Suprapubic skin (tissue), 4 donors: Measurements from ENCODE around the gene C8B. TPM values are rescaled to one million over a fixed set of nuclear protein-coding genes. Genes with fewer than 3 reads are reported as not detected.

Experiments
- DNase-seq, 2 donors: peaks; one replicate each; pipeline ENCODE4 v3.0.0-alpha.2; 2019; ENCODE audit warnings: low spot score in 2 of 2
- H3K27ac ChIP-seq: fragments of 200-600 bp; sonication (generic); one replicate; pipeline ENCODE4 v1.5.1; 2019
- H3K27me3 ChIP-seq: fragments of 200-600 bp; sonication (generic); one replicate; pipeline ENCODE4 v1.5.1; 2019
- H3K36me3 ChIP-seq: fragments of 200-600 bp; sonication (generic); one replicate; pipeline ENCODE4 v1.5.1; 2019
- H3K4me1 ChIP-seq: fragments of 200-600 bp; sonication (generic); one replicate; pipeline ENCODE4 v1.5.1; 2019
- H3K4me3 ChIP-seq: fragments of 200-600 bp; sonication (generic); one replicate; pipeline ENCODE4 v1.5.1; 2019; ENCODE audit warnings: mild to moderate bottlenecking
- H3K9me3 ChIP-seq: fragments of 200-600 bp; sonication (generic); one replicate; pipeline ENCODE4 v1.5.1; 2019
- EP300 ChIP-seq: sonication (generic); formaldehyde crosslinking; IDR thresholded peaks from one replicate; pipeline ENCODE4 v1.6.1; 2017; ENCODE audit warnings: antibody characterized with exemption
- POLR2A ChIP-seq, 2 donors: fragments of 450-650 bp; IDR thresholded peaks; one replicate each; pipeline ENCODE4 v1.6.1; 2017; ENCODE audit warnings: antibody characterized with exemption in 2 of 2, mild to moderate bottlenecking in 2 of 2, moderate library complexity in 2 of 2
- POLR2AphosphoS5 ChIP-seq, 3 donors: sonication (generic); formaldehyde crosslinking; IDR thresholded peaks; one replicate each; pipeline ENCODE4 v1.6.1; 2017; ENCODE audit warnings: antibody characterized with exemption in 3 of 3
- WGBS: methylation state at CpG from one replicate; pipeline ENCODE4 v1.1.5; 2018; 5-methylcytosine and 5-hydroxymethylcytosine counted together
- total RNA-seq, 4 donors: library from RNA; depleted of rRNA; stranded (reverse); fragments of >200 nt; gene quantifications; one replicate each; pipeline ENCODE4 v1.1.0, GENCODE V29; 2016
- TF ChIP-seq, protein P1 (sequence below), 2 donors: fragments of 200-600 bp in 1 of 2; fragments of 450-650 bp in 1 of 2; sonication (generic) in 1 of 2; IDR thresholded peaks; one replicate each; pipeline ENCODE4 v1.5.1; 2016 to 2019; ENCODE audit warnings: antibody characterized with exemption in 2 of 2, mild to moderate bottlenecking in 1 of 2, moderate library complexity in 1 of 2

Gene C8B
- total RNA-seq, 4 donors from 2014 or later = not detected

DNA sequence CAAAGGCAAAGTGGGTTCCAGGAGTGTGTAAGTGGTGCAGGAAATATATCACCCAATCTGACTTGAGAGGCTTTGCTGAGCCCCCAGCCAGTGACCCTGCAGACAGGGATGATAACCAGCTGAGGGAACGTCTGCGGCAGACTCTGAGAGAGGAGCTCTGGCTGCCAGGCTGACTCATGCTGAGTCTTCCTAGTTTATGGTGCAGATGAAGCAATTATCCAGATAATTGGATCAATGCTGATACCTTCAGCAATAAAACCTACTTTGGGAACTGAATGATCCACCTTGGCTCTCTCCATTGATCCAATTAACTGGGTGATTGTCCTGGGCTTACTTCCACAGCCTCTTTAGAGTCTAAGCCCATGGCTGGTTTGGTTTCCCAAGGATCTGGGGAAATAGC, 7.3 kb downstream of the C8B start:
- H3K36me3 ChIP-seq = no peaks in the 10 kb centered on the region
- H3K4me3 ChIP-seq = no peak overlapping the region
- no peaks in the 10 kb centered on the region for H3K4me1 ChIP-seq
- H3K27me3 ChIP-seq = no peaks in the 10 kb centered on the region
- H3K27ac ChIP-seq = no peak overlapping the region
- no peak for TF ChIP-seq EP300
- TF ChIP-seq, protein P1, sequence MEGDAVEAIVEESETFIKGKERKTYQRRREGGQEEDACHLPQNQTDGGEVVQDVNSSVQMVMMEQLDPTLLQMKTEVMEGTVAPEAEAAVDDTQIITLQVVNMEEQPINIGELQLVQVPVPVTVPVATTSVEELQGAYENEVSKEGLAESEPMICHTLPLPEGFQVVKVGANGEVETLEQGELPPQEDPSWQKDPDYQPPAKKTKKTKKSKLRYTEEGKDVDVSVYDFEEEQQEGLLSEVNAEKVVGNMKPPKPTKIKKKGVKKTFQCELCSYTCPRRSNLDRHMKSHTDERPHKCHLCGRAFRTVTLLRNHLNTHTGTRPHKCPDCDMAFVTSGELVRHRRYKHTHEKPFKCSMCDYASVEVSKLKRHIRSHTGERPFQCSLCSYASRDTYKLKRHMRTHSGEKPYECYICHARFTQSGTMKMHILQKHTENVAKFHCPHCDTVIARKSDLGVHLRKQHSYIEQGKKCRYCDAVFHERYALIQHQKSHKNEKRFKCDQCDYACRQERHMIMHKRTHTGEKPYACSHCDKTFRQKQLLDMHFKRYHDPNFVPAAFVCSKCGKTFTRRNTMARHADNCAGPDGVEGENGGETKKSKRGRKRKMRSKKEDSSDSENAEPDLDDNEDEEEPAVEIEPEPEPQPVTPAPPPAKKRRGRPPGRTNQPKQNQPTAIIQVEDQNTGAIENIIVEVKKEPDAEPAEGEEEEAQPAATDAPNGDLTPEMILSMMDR (IDR thresholded peaks at IDR 0.05) = no peak
- 21% methylated on average over 2 of the region's 2 CpGs for whole genome bisulfite sequencing
- DNase-seq = no peak
- no peaks in the 10 kb centered on the region for H3K9me3 ChIP-seq

DNA sequence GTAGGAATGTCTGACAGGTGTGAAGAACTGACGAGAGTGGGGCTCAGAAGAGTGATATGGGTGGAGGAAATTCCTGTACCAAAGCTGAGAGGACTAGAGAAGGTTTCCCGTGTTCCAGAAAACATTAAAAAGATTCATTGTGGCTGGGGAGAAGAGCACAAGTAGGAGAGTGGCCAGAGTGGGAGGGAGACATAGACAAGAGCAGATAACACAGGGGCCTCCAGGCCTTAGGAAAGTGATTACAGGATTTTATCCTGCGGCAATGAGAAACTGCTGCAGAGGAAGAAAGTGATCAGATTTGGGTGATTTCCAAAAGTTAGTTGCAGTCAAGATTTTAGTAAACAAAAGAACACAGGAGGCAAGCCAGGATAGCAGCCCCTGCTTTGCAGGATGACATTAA, 7.9 kb downstream of the C8B start:
- Histone ChIP-seq H3K27me3 (no peaks in the 10 kb centered on the region), H3K4me1 (no peaks in the 10 kb centered on the region), H3K9me3 (no peaks in the 10 kb centered on the region), H3K36me3 (no peaks in the 10 kb centered on the region), H3K27ac (no peak overlapping the region), H3K4me3 (no peak overlapping the region)
- DNase-seq = no peak
- whole genome bisulfite sequencing = 39% methylated on average over 3 of the region's 3 CpGs
- TF ChIP-seq POLR2A (IDR thresholded peaks at IDR 0.05) (no peak), EP300 (no peak), POLR2AphosphoS5 (IDR thresholded peaks at IDR 0.05) (no peak)
- TF ChIP-seq, protein P1 (IDR thresholded peaks at IDR 0.05) = no peak

DNA sequence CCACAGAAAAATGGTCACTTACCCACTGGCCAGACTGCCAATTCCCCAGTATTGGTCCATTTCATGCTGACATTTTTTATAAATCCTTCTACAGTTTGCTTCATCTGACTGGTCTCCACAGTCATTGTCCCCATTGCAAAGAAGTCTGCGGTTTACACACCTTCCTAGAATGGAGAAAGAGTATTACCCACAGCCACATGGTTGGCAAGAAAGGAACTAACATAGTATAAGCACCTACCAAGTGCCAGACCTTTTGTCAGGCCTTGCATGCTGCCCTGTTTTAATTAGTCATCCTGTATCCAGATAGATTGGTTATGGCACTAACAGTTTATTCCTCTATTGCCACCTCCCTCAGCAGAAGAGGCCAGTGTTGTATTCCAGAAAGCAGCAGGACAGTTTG, 11.2 kb downstream of the C8B start:
- Histone ChIP-seq H3K4me3 (no peak overlapping the region), H3K27ac (no peak overlapping the region), H3K4me1 (no peaks in the 10 kb centered on the region), H3K36me3 (no peaks in the 10 kb centered on the region), H3K9me3 (no peaks in the 10 kb centered on the region), H3K27me3 (no peaks in the 10 kb centered on the region)
- no peak for DNase-seq
- 92% methylated on average over 1 of the region's 1 CpG for WGBS
- TF ChIP-seq EP300 = no peak
- no peak for TF ChIP-seq POLR2A (IDR thresholded peaks at IDR 0.05)
- TF ChIP-seq POLR2AphosphoS5 (IDR thresholded peaks at IDR 0.05) = no peak
- TF ChIP-seq, protein P1 (IDR thresholded peaks at IDR 0.05) = no peak

DNA sequence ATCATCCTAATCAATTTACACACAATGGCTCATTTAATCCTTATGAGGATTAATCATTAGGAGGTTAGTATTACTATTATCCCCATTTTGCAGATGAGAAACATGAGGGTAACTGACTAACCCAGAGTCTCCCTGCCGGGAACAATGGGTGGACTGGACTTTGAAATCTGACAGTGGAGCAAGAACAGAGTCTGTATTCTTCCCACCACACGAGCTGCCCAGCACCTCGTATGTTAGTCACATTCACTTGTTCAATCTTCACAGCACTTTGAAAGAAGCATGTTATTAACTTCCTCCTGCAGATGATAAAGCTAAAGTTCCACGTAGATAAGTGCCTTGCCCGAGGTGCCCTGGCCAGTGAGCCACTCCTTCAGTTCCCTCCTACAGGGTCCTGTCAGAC, 12.4 kb downstream of the C8B start:
- TF ChIP-seq POLR2A (IDR thresholded peaks at IDR 0.05) (no peak), EP300 (no peak), POLR2AphosphoS5 (IDR thresholded peaks at IDR 0.05) (no peak)
- TF ChIP-seq, protein P1 (IDR thresholded peaks at IDR 0.05) = no peak
- Histone ChIP-seq H3K27ac (no peak overlapping the region), H3K4me3 (no peak overlapping the region), H3K36me3 (no peaks in the 10 kb centered on the region), H3K4me1 (no peaks in the 10 kb centered on the region), H3K9me3 (no peaks in the 10 kb centered on the region), H3K27me3 (no peaks in the 10 kb centered on the region)
- 82% methylated on average over 5 of the region's 5 CpGs for WGBS
- no peak for DNase-seq

DNA sequence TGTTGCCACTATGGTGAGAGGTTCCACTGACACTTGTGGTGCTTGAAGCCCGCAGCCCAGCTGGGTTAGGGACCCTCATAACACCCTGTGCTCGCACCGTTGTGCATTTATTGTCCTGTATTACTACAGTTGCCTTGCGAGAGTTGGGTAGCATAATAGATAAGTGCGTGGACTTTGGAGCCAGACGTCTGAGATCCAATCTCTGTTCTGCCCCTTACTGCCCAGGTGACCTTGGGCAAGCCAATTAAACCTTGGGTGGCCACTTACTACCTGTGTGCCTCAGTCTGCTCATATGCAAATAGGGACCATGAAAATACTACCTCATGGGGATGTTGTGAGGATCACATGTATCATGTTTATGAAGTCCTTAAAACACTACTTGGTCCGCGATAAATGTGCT, 13.3 kb downstream of the C8B start:
- Histone ChIP-seq H3K27ac (no peak overlapping the region), H3K27me3 (no peaks in the 10 kb centered on the region), H3K4me3 (no peak overlapping the region), H3K36me3 (no peaks in the 10 kb centered on the region), H3K9me3 (no peaks in the 10 kb centered on the region), H3K4me1 (no peaks in the 10 kb centered on the region)
- WGBS = 85% methylated on average over 8 of the region's 8 CpGs
- no peak for DNase-seq
- TF ChIP-seq POLR2AphosphoS5 (IDR thresholded peaks at IDR 0.05) (no peak), EP300 (no peak), POLR2A (IDR thresholded peaks at IDR 0.05) (no peak)
- TF ChIP-seq, protein P1 (IDR thresholded peaks at IDR 0.05) = no peak
